ENCODE results near the gene DTD1. TPM values are rescaled to one million over a fixed set of nuclear protein-coding genes. Genes with fewer than 3 reads are reported as not detected.

Gene DTD1
- total RNA-seq, 1 donor from 2014 or later: 19.9 TPM

DNA sequence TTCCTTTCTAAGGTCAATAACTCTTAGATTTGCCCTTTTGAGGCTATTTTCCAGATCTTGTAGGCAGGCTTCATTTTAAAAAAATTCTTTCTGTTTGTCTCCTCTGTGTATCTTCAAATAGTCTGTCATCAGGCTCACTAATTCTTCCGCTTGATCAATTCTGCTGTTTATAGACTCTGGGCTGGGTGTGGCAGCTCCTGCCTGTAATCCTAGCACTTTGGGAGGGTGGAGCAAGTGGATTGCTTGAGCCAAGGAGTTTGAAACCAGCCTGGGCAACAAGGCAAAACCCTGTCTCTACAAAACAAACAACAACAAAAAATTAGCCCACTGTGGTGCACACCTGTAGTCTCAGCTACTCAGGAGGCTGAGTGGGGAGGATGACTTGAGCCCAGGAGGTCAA is 185.7 kb downstream of the DTD1 start:
- TF ChIP-seq, protein P1, sequence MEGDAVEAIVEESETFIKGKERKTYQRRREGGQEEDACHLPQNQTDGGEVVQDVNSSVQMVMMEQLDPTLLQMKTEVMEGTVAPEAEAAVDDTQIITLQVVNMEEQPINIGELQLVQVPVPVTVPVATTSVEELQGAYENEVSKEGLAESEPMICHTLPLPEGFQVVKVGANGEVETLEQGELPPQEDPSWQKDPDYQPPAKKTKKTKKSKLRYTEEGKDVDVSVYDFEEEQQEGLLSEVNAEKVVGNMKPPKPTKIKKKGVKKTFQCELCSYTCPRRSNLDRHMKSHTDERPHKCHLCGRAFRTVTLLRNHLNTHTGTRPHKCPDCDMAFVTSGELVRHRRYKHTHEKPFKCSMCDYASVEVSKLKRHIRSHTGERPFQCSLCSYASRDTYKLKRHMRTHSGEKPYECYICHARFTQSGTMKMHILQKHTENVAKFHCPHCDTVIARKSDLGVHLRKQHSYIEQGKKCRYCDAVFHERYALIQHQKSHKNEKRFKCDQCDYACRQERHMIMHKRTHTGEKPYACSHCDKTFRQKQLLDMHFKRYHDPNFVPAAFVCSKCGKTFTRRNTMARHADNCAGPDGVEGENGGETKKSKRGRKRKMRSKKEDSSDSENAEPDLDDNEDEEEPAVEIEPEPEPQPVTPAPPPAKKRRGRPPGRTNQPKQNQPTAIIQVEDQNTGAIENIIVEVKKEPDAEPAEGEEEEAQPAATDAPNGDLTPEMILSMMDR (IDR thresholded peaks at IDR 0.05): no peak
- DNase-seq (no peak), ATAC-seq (no peak)
- no peaks in the 10 kb centered on the region for H3K4me1 ChIP-seq
- no peaks in the 10 kb centered on the region for H3K9me3 ChIP-seq
- H3K4me3 ChIP-seq: no peak overlapping the region
- intact Hi-C loops (cut with DNase I): no loop called here
- H3K27me3 ChIP-seq: no peaks in the 10 kb centered on the region
- H3K27ac ChIP-seq: no peak overlapping the region
- H3K36me3 ChIP-seq: no peaks in the 10 kb centered on the region

DNA sequence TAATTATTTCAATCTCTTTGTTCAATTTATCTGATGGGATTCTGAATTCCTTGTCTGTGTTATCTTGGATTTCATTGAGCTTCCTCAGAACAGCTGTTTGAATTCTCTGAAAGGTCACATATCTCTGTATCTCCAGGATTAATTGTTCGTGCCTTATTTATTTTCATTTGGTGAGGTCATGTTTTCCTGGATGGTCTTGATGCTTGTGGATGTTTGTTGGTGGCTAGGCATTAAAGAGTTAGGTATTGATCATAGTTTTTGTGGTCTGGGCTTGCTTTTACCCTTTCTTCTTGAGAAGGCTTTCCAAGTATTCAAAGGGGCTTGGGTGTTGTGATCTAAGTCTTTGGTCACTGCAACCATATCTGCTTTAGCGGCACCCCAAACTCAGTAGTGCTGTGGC is 186.4 kb downstream of the DTD1 start:
- Histone ChIP-seq H3K4me3 (no peak overlapping the region), H3K27ac (no peak overlapping the region), H3K27me3 (no peaks in the 10 kb centered on the region), H3K4me1 (no peaks in the 10 kb centered on the region), H3K9me3 (no peaks in the 10 kb centered on the region), H3K36me3 (no peaks in the 10 kb centered on the region)
- ATAC-seq: no peak
- TF ChIP-seq, protein P1 (IDR thresholded peaks at IDR 0.05): no peak
- intact Hi-C loops (cut with DNase I): no loop called here
- no peak for DNase-seq

DNA sequence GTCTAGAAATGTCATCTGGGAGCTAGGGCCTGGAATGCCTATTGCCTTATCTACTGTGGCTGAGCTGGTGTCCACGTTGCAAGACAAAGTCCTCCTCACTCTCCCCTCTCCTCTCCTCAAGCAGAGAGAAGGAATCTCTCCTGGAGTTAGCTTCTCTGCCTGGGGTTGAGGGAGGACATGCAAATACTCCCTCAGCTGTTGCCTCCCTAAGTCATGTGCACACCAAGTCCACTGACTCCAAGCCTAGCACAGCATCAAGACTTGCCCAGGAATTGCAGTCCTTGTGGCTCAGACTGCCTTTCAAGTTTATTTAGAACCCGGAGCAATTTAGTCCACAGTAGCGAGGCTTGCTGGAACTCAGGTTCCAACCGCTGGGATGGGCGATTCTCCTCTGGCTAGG is 187.8 kb downstream of the DTD1 start:
- intact Hi-C loops (cut with DNase I): no loop called here
- TF ChIP-seq, protein P1 (IDR thresholded peaks at IDR 0.05): no peak
- H3K27me3 ChIP-seq: no peaks in the 10 kb centered on the region
- DNase-seq: no peak
- no peaks in the 10 kb centered on the region for H3K9me3 ChIP-seq
- H3K4me1 ChIP-seq: no peaks in the 10 kb centered on the region
- no peak overlapping the region for H3K27ac ChIP-seq
- no peaks in the 10 kb centered on the region for H3K36me3 ChIP-seq
- no peak overlapping the region for H3K4me3 ChIP-seq
- no peak for ATAC-seq

DNA sequence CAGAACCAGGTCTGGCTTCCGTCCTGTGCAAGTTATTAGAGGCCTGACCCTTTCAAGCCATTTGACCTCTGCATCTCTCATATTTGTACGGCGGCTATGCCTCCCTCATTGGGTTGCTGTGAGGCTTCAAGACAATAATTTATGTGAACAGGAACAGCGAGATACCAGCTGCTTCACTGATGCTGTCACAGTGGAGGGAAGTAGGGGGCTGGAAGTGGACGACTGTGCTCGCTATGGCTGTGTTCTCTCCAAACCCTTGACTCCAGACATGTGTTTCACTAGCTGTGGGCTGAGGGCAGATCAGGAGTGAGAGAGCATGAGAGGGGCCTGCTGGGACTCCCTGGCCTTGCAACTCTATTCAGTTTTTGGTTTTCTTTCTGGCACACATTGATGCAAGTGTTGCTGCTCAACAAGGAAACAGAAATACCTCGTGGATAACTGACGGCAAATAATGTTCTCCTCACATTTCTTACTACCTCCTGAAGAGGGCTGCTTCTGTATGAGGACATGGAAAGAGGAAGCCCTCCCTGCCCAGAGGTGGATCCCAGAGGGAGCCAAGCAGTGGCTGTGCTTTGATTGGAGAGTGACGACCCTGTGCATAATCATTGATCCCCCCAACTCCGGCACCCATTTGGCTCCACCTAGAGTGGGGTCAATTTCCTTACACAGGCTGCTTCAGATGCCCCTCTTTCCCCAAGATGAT is 191.0 kb downstream of the DTD1 start:
- ATAC-seq: no peak

DNA sequence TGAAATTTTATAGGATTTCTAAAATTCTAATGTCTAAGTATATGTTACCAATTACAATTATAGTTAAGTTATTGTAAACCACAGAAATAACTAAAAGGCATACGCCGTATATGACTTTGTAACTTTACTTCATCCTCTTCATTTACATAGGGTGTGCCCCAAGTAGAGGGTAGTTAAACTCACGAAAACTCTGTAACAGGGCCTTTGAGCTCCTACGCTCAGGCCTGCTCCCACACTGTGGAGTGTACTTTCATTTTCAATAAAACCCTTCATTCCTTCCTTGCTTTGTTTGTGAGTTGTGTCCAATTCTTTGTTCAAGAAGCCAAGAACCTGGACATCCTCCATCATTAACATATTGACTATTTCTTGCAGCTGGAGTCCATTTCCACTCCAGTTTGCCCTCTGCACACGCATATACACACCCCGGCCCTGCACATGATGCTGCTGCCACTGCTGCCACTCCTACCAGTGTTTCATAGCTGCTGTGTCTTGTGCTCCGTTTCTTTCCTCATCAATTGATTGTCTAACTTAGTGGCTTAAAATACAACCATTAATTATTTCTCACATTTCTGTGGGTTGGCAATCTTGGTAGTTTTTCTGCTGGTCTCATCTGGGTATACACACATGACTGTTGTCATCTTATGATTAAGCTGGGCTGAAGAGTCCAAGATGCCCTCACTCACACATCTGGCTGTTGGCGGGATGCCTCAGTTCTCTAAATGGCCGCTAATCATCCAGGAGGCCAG is 192.7 kb downstream of the DTD1 start:
- no peak overlapping the region for H3K4me3 ChIP-seq
- TF ChIP-seq, protein P1 (IDR thresholded peaks at IDR 0.05): no peak
- no peaks in the 10 kb centered on the region for H3K36me3 ChIP-seq
- DNase-seq (no peak), ATAC-seq (no peak)
- no peaks in the 10 kb centered on the region for H3K27me3 ChIP-seq
- no peaks in the 10 kb centered on the region for H3K9me3 ChIP-seq
- no peak overlapping the region for H3K27ac ChIP-seq
- no peaks in the 10 kb centered on the region for H3K4me1 ChIP-seq
- intact Hi-C loops (cut with DNase I): no loop called here

More for the DNA sequence above, 191.0 kb downstream of the DTD1 start:
- Histone ChIP-seq H3K27me3 (no peaks in the 10 kb centered on the region), H3K9me3 (no peaks in the 10 kb centered on the region), H3K4me3 (no peak overlapping the region), H3K27ac (no peak overlapping the region), H3K36me3 (no peaks in the 10 kb centered on the region), H3K4me1 (no peaks in the 10 kb centered on the region)
- intact Hi-C loops (cut with DNase I): no loop called here
- TF ChIP-seq, protein P1 (IDR thresholded peaks at IDR 0.05): no peak
- no peak for DNase-seq

Data from upper lobe of right lung (tissue), 1 donor.